IPS-20b (cell line): ENCODE data around the gene WDR38.

Experiments used
- H3K27ac ChIP-seq: one replicate; pipeline ENCODE4 v1.5.1; 2013; ENCODE audit warnings: low read length
- H3K27me3 ChIP-seq: 2 replicates; pipeline ENCODE4 v1.6.1; 2013; ENCODE audit warnings: mild to moderate bottlenecking, low read length, inconsistent platforms; ENCODE audit not compliant: insufficient read depth
- H3K36me3 ChIP-seq: 2 replicates; pipeline ENCODE4 v1.6.1; 2013; ENCODE audit warnings: low read depth, mild to moderate bottlenecking, inconsistent platforms, low read length, moderate library complexity; ENCODE audit not compliant: insufficient read depth
- H3K4me1 ChIP-seq: 2 replicates; pipeline ENCODE4 v1.6.1; 2013; ENCODE audit warnings: mild to moderate bottlenecking, control low read depth, inconsistent platforms, low read length, moderate library complexity; ENCODE audit not compliant: insufficient read depth
- H3K4me3 ChIP-seq: 2 replicates; pipeline ENCODE4 v1.5.1; 2013; ENCODE audit warnings: mild to moderate bottlenecking, low read length, inconsistent platforms
- H3K9ac ChIP-seq: 2 replicates; pipeline ENCODE4 v1.6.1; 2013; ENCODE audit warnings: low read depth, mild to moderate bottlenecking, inconsistent platforms, low read length, moderate library complexity
- H3K9me3 ChIP-seq: 2 replicates; pipeline ENCODE4 v1.6.1; 2013; ENCODE audit warnings: mild to moderate bottlenecking, low read depth, low read length, inconsistent platforms; ENCODE audit not compliant: insufficient read depth

Gene WDR38

DNA sequence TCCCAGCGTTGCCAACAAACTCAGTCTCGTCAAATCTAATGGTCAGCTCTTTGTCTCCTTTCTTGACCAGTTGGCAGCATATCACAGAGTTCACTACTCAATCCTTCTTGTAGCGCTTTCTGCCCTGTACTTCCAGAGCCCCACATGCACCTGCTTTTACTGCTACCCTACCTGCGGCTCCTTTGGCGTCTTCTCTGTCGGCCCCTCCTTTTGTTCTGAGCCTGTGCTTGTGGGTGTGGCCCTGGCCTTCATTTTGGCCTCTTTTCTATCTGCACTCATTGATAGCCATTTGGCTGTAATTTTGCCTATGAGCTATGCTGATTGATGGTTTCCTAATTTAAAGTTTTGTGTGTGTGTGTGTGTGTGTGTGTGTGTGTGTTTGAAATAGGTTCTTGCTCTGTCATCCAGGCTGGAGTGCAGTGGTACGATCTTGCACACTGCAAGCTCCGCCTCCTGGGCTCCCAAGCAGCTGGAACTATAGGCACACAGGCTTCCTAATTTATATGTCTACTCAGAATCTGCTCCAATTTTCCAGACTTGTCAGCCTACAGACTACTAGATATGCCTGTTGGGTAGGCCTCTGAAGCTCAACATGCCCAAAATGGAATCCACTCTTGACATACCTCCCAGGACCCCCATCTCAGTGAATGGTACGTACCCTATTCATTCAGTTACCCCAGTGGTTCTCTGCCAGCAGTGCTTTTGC, 40.9 kb downstream of the WDR38 start:
- Histone ChIP-seq H3K9me3 (no peaks in the 10 kb centered on the region), H3K4me1 (no peaks in the 10 kb centered on the region; the same call in 1 of the 2 replicates), H3K27me3 (no peaks in the 10 kb centered on the region), H3K27ac (no peak overlapping the region), H3K4me3 (no peak overlapping the region), H3K36me3 (peaks cover 14% of the 10 kb centered on the region), H3K9ac (no peak overlapping the region)

GRCh38 chr9:124894741-124895170, 41.5 kb downstream of the WDR38 start:
- Histone ChIP-seq H3K9me3 (no peaks in the 10 kb centered on the region), H3K4me3 (no peak overlapping the region), H3K27me3 (no peaks in the 10 kb centered on the region), H3K9ac (peak overlapping the region; percentile 23; the same call in 1 of the 2 replicates), H3K4me1 (no peaks in the 10 kb centered on the region; the same call in 1 of the 2 replicates), H3K27ac (no peak overlapping the region), H3K36me3 (peaks cover 12% of the 10 kb centered on the region)

GRCh38 chr9:124897570-124898460, 44.6 kb downstream of the WDR38 start:
- no peak overlapping the region for H3K9ac ChIP-seq
- H3K27me3 ChIP-seq: no peaks in the 10 kb centered on the region
- H3K36me3 ChIP-seq: peaks cover 12% of the 10 kb centered on the region
- no peak overlapping the region for H3K4me3 ChIP-seq
- H3K4me1 ChIP-seq: no peaks in the 10 kb centered on the region; the same call in 1 of the 2 replicates
- H3K27ac ChIP-seq: no peak overlapping the region
- H3K9me3 ChIP-seq: no peaks in the 10 kb centered on the region

- H3K9me3 ChIP-seq: no peaks in the 10 kb centered on the region
- no peaks in the 10 kb centered on the region for H3K27me3 ChIP-seq
- no peaks in the 10 kb centered on the region for H3K4me1 ChIP-seq
- peaks cover 12% of the 10 kb centered on the region for H3K36me3 ChIP-seq
- H3K4me3 ChIP-seq: no peak overlapping the region
- H3K27ac ChIP-seq: no peak overlapping the region
- no peak overlapping the region for H3K9ac ChIP-seq
Observed at GRCh38 chr9:124899845-124900244, 46.6 kb downstream of the WDR38 start.

DNA sequence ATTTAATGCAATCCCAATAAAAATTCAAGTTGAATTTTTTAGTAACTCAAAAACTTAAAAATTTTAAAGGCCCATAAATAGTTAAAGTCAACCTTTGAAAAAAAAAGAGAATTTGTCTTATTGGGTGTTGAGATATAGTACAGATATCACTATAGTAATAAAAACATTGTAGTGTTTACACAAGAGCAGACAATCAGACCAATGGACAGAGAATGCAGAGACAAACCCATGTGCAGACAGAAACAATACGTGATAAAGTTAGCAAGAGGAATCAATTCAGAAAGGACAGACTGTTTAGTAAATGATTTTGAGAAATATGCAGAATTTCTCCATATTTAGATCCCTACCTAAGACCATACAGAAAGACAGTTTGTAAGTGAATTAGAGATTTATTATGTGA, 53.7 kb downstream of the WDR38 start:
- Histone ChIP-seq H3K9ac (no peak overlapping the region), H3K27me3 (no peaks in the 10 kb centered on the region), H3K27ac (no peak overlapping the region), H3K4me3 (no peak overlapping the region), H3K4me1 (no peaks in the 10 kb centered on the region), H3K9me3 (no peaks in the 10 kb centered on the region), H3K36me3 (peaks cover 8% of the 10 kb centered on the region; the same call in 1 of the 2 replicates)
